Tibial artery (tissue), 4 donors: ENCODE data around the gene IPO5.
"Not testable (repeated sequence)": the region's sequence is repeated elsewhere in the genome, so short reads cannot be mapped to it uniquely, and the experiment has no call there.

Source experiments
- DNase-seq, 2 donors: peaks; one replicate each; pipeline ENCODE4 v3.0.0-alpha.2; 2019
- H3K27ac ChIP-seq, 2 donors: fragments of 200-600 bp; sonication (generic) in 1 of 2; 1 replicate in 1 of 2; 2 replicates in 1 of 2; pipeline ENCODE4 v1.5.1; 2018 to 2019; ENCODE audit warnings: mild to moderate bottlenecking in 1 of 2
- H3K27me3 ChIP-seq, 2 donors: fragments of 200-600 bp; sonication (generic) in 1 of 2; one replicate each; pipeline versions ENCODE4 v1.5.1 to v1.6.0; 2016 to 2019
- H3K36me3 ChIP-seq, 3 donors: fragments of 200-600 bp; sonication (generic) in 2 of 3; one replicate each; pipeline ENCODE4 v1.5.1; 2016 to 2019; ENCODE audit warnings: mild to moderate bottlenecking in 2 of 3
- H3K4me1 ChIP-seq, 4 donors: fragments of 200-600 bp; sonication (generic) in 2 of 4; 1 replicate in 3 of 4; 2 replicates in 1 of 4; pipeline ENCODE4 v1.5.1; 2016 to 2019
- H3K4me3 ChIP-seq, 2 donors: fragments of 200-600 bp; sonication (generic) in 1 of 2; 1 replicate in 1 of 2; 2 replicates in 1 of 2; pipeline ENCODE4 v1.5.1; 2018 to 2019; ENCODE audit warnings: mild to moderate bottlenecking in 2 of 2
- H3K9me3 ChIP-seq, 3 donors: fragments of 200-600 bp; sonication (generic) in 1 of 3; one replicate each; pipeline ENCODE4 v1.5.1; 2016 to 2019
- CTCF ChIP-seq, 2 experiments: fragments of 200-600 bp in 1 of 2; fragments of 450-650 bp in 1 of 2; IDR thresholded peaks; one replicate each; pipeline ENCODE4 v1.5.1; 2017 to 2019; ENCODE audit warnings: antibody characterized with exemption in 2 of 2, mild to moderate bottlenecking in 1 of 2, moderate library complexity in 1 of 2
- intact Hi-C: fragments of 100-400 bp; cut with DNase I; formaldehyde crosslinking; loops from one replicate; pipeline ENCODE4 v1.15.0; 2023; ENCODE audit warnings: low total_unique reads

Gene IPO5

GRCh38 chr13:98039261-98039660, 85.8 kb downstream of the IPO5 start:
- no peaks in the 10 kb centered on the region for H3K27me3 ChIP-seq
- intact Hi-C loops: loop anchor here (10.0 kb wide), 2 partner anchors 356 to 636 kb away; no protein-coding TSS in a partner anchor

GRCh38 chr13:98039964-98040363, 86.5 kb downstream of the IPO5 start:
- Histone ChIP-seq H3K4me1 (no peaks in the 10 kb centered on the region), H3K36me3 (no peaks in the 10 kb centered on the region), H3K27ac (no peak overlapping the region), H3K9me3 (no peaks in the 10 kb centered on the region), H3K4me3 (no peak overlapping the region), H3K27me3 (no peaks in the 10 kb centered on the region)
- no peak for TF ChIP-seq CTCF (IDR thresholded peaks at IDR 0.05)
- no peak for DNase-seq
- intact Hi-C loops: loop anchor here (10.0 kb wide), 2 partner anchors 355 to 635 kb away; no protein-coding TSS in a partner anchor

More at GRCh38 chr13:98039261-98039660, 85.8 kb downstream of the IPO5 start:
- no peaks in the 10 kb centered on the region for H3K36me3 ChIP-seq
- no peak overlapping the region for H3K4me3 ChIP-seq
- H3K4me1 ChIP-seq: no peaks in the 10 kb centered on the region
- TF ChIP-seq CTCF (IDR thresholded peaks at IDR 0.05): no peak
- no peak overlapping the region for H3K27ac ChIP-seq
- no peak for DNase-seq
- no peaks in the 10 kb centered on the region for H3K9me3 ChIP-seq

DNA sequence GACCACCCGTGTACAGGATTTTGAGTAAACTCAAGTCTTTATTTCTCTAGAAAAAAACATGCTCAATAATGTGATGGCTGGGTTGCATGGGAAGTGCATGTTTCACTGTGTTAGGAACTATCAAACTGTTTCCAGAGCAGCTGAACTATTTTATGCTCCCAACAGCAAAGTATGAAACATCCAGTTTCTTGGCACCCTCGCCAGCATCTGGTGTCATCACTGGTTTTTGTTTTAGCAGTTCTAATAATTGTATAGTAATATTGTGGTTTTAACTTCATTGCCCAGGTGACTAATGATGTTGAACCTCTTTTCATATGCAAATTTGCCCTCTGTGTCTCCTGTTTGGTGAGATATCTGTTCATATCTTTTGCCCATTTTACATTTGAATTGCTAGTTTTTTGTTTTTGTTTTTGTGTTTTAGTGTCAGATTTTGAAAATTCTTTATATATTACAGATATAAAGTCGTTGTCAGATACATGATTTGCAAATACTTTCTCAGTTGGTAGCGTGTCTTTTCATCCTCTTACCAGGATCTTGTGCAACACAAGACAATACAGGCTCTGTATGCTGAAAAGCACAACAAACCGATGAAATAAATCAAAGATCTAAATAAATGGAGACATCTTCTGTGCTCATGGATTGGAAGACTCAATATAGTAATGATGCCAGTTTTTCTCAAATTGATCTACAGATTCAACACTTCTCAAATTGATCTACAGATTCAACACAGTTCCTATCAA, 87.8 kb downstream of the IPO5 start:
- Histone ChIP-seq H3K27ac (no peak overlapping the region), H3K36me3 (no peaks in the 10 kb centered on the region), H3K9me3 (no peaks in the 10 kb centered on the region), H3K27me3 (no peaks in the 10 kb centered on the region), H3K4me3 (no peak overlapping the region), H3K4me1 (no peaks in the 10 kb centered on the region)
- intact Hi-C loops: no loop called here
- TF ChIP-seq CTCF (IDR thresholded peaks at IDR 0.05): no peak
- no peak for DNase-seq

DNA sequence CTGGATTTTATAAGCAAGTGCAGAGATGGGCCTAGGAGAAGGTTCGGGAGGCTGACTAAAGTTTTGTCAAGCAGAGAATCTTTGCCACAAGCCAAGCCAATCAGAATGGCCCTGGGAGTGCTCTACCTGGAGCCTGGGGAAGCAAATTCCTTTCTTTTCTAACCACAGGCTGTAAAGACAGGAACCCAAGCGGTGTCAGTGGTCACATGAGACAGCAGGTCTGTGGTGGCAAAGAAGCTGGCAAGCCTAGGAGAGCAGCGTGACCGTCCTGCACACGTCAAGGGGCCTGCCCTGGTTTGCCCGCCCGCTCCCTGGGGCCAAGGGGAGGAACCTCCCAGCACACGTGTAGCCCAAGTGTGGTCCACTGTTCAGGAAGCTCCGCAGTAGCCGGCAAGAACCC, 90.8 kb downstream of the IPO5 start:
- intact Hi-C loops: no loop called here
- H3K27ac ChIP-seq: no peak overlapping the region
- no peaks in the 10 kb centered on the region for H3K9me3 ChIP-seq
- H3K36me3 ChIP-seq: no peaks in the 10 kb centered on the region
- H3K27me3 ChIP-seq: no peaks in the 10 kb centered on the region
- no peaks in the 10 kb centered on the region for H3K4me1 ChIP-seq
- no peak overlapping the region for H3K4me3 ChIP-seq
- DNase-seq: no peak
- no peak for TF ChIP-seq CTCF (IDR thresholded peaks at IDR 0.05)

DNA sequence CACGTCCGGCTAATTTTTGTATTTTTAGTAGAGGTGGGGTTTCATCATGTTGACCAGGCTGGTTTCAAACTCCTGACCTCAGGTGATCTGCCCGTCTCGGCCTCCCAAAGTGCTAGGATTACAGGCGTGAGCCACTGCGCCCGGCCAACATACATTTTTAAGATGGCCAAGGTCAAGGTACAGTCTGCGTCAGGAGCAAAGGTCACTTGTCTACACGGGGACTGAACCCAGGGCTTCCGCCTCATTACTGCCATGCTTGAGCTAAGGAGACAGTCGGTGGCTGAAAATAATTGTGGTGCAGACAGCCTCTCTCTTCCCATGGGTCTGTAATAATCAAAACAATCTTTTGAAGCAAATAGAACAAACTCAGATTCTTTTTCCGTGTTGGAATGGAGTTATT, 94.3 kb downstream of the IPO5 start:
- H3K4me3 ChIP-seq, intact Hi-C loops, H3K9me3 ChIP-seq, H3K36me3 ChIP-seq, H3K27me3 ChIP-seq, DNase-seq, H3K27ac ChIP-seq, H3K4me1 ChIP-seq: not testable (repeated sequence)

GRCh38 chr13:98048265-98048664, 94.8 kb downstream of the IPO5 start:
- Histone ChIP-seq H3K9me3 (no peaks in the 10 kb centered on the region), H3K4me1 (no peaks in the 10 kb centered on the region), H3K4me3 (no peak overlapping the region), H3K27ac (no peak overlapping the region), H3K36me3 (no peaks in the 10 kb centered on the region), H3K27me3 (peaks cover 0 to 3% of the 10 kb centered on the region in 2 donors)
- DNase-seq: no peak
- intact Hi-C loops: no loop called here
- no peak for TF ChIP-seq CTCF (IDR thresholded peaks at IDR 0.05)
